OCI-LY3 (cell line): ENCODE measurements around the gene STKLD1.
"Not testable (repeated sequence)": the region's sequence is repeated elsewhere in the genome, so short reads cannot be mapped to it uniquely, and the experiment has no call there.

Experiments
- H2AFZ ChIP-seq: fragments of 200-600, 300-600 bp; shearing (Covaris generic); 2 replicates; pipeline ENCODE4 v1.6.0; 2014; ENCODE audit warnings: antibody characterized with exemption, low read depth, low read length
- H3K27ac ChIP-seq: fragments of 200-600, 300-600 bp; sonication (generic); 2 replicates; pipeline ENCODE4 v1.5.1; 2014; ENCODE audit warnings: mild to moderate bottlenecking, low read length, moderate library complexity, mixed read lengths
- H3K27me3 ChIP-seq: fragments of 200-600, 300-600 bp; sonication (generic); 2 replicates; pipeline ENCODE4 v1.6.1; 2014; ENCODE audit warnings: low read depth, low read length, mixed read lengths
- H3K36me3 ChIP-seq: fragments of 200-600, 300-600 bp; sonication (generic); replicated peaks from 2 replicates; pipeline ENCODE3; 2014; ENCODE audit warnings: low read depth, low read length, mixed read lengths
- H3K4me1 ChIP-seq: fragments of 300-600, 200-600 bp; sonication (generic); 2 replicates; pipeline ENCODE4 v1.6.1; 2014; ENCODE audit warnings: low read length, mixed read lengths
- H3K4me2 ChIP-seq: fragments of 200-600, 300-600 bp; sonication (generic); 2 replicates; pipeline ENCODE4 v1.6.1; 2014; ENCODE audit warnings: low read length, mixed read lengths
- H3K4me3 ChIP-seq: fragments of 300-600, 200-600 bp; sonication (generic); 2 replicates; pipeline ENCODE4 v1.5.1; 2014; ENCODE audit warnings: antibody characterized with exemption, mild to moderate bottlenecking, low read length, moderate library complexity
- H3K79me2 ChIP-seq: fragments of 300-600, 200-600 bp; shearing (Covaris generic); 2 replicates; pipeline ENCODE4 v1.6.1; 2014; ENCODE audit warnings: mild to moderate bottlenecking, low read length, mixed read lengths
- H3K9ac ChIP-seq: fragments of 300-600, 200-600 bp; shearing (Covaris generic); 2 replicates; pipeline ENCODE4 v1.6.0; 2014; ENCODE audit warnings: mild to moderate bottlenecking, low read length, moderate library complexity
- H3K9me3 ChIP-seq: fragments of 200-600, 300-600 bp; shearing (Covaris generic); 2 replicates; pipeline ENCODE4 v1.6.1; 2014; ENCODE audit warnings: low read length, mixed read lengths; ENCODE audit not compliant: insufficient read depth
- H4K20me1 ChIP-seq: fragments of 200-600, 300-600 bp; sonication (generic); 2 replicates; pipeline ENCODE4 v1.6.1; 2016; ENCODE audit warnings: low read length, mixed read lengths; ENCODE audit not compliant: insufficient read depth
- CTCF ChIP-seq: fragments of 200-600, 300-600 bp; sonication (generic); IDR thresholded peaks from 2 replicates; pipeline ENCODE4 v1.5.1; 2014; ENCODE audit warnings: antibody characterized with exemption, low read length, low read depth
- EZH2phosphoT487 ChIP-seq: fragments of 200-600 bp; shearing (Covaris generic); IDR thresholded peaks from 2 replicates; pipeline ENCODE4 v1.6.1; 2018; ENCODE audit warnings: antibody characterized with exemption, mixed run types, low read depth

Gene STKLD1

DNA sequence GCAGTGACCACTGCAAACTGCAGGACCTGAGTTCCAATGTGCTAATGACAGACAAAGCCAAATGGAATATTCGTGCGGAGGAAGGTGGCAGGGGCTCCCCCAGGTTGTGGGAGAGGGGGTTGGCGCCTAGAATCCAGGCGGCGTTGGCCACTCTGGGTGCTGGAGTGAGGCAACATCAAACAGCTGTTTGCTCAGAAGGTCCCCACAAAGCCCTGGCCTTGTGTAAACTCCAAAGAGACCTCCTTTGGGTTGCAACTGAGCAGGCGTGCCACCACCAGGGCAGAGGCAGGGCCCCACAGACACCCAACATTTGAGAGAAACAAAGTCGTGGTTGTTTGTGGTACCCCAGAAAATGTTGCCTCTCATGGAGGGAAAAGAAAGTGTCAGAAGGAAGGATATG, 14.5 kb downstream of the STKLD1 start:
- no peak overlapping the region for H3K4me2 ChIP-seq
- no peaks in the 10 kb centered on the region for H3K27me3 ChIP-seq
- no peak overlapping the region for H3K27ac ChIP-seq
- no peak overlapping the region for H3K9ac ChIP-seq
- H2AFZ ChIP-seq = no peak overlapping the region
- TF ChIP-seq CTCF = no peak
- TF ChIP-seq EZH2phosphoT487 = no peak
- H3K36me3 ChIP-seq = no peaks in the 10 kb centered on the region
- no peaks in the 10 kb centered on the region for H3K4me1 ChIP-seq
- H3K4me3 ChIP-seq = no peak overlapping the region
- H3K79me2 ChIP-seq = no peaks in the 10 kb centered on the region
- no peaks in the 10 kb centered on the region for H4K20me1 ChIP-seq
- H3K9me3 ChIP-seq = no peaks in the 10 kb centered on the region

DNA sequence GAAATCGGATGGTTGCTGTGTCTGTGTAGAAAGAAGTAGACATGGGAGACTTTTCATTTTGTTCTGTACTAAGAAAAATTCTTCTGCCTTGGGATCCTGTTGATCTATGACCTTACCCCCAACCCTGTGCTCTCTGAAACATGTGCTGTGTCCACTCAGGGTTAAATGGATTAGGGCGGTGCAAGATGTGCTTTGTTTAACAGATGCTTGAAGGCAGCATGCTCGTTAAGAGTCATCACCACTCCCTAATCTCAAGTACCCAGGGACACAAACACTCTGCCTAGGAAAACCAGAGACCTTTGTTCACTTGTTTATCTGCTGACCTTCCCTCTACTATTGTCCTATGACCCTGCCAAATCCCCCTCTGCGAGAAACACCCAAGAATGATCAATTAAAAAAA, 15.3 kb downstream of the STKLD1 start:
- not testable (repeated sequence) for H3K4me3 ChIP-seq, H3K4me1 ChIP-seq, H3K27ac ChIP-seq, H3K36me3 ChIP-seq, H4K20me1 ChIP-seq, H3K9me3 ChIP-seq, H3K9ac ChIP-seq, H3K79me2 ChIP-seq, H2AFZ ChIP-seq, H3K27me3 ChIP-seq, H3K4me2 ChIP-seq

DNA sequence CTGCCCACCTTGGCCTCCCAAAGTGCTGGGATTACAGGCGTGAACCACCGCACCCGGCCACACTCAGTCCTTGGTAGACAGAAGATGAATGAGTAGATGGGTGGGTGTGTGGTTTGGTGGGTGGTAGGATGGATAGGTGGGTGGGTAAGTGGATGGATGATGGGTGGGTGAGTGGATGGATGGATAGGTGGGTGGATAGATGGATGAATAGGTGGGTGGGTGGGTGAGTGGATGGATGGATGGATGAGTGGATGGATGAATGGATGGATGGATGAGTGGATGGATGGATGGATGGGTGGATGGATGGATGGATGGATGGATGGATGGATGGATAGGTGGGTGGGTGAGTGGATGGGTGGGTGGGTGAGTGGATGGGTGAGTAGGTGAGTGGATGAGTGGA, 16.1 kb downstream of the STKLD1 start:
- H4K20me1 ChIP-seq, H2AFZ ChIP-seq, H3K79me2 ChIP-seq, H3K9me3 ChIP-seq, H3K4me3 ChIP-seq, H3K9ac ChIP-seq, H3K4me1 ChIP-seq, H3K36me3 ChIP-seq, H3K27ac ChIP-seq, H3K27me3 ChIP-seq, H3K4me2 ChIP-seq: not testable (repeated sequence)

GRCh38 chr9:133393399-133393798, 17.2 kb downstream of the STKLD1 start:
- no peak for TF ChIP-seq EZH2phosphoT487
- no peak for TF ChIP-seq CTCF
- Histone ChIP-seq H3K36me3 (no peaks in the 10 kb centered on the region), H3K4me2 (no peak overlapping the region), H3K4me1 (no peaks in the 10 kb centered on the region), H3K27me3 (no peaks in the 10 kb centered on the region), H3K79me2 (no peaks in the 10 kb centered on the region), H3K9me3 (no peaks in the 10 kb centered on the region), H3K9ac (no peak overlapping the region), H3K27ac (no peak overlapping the region), H4K20me1 (no peaks in the 10 kb centered on the region), H3K4me3 (no peak overlapping the region), H2AFZ (no peak overlapping the region)

DNA sequence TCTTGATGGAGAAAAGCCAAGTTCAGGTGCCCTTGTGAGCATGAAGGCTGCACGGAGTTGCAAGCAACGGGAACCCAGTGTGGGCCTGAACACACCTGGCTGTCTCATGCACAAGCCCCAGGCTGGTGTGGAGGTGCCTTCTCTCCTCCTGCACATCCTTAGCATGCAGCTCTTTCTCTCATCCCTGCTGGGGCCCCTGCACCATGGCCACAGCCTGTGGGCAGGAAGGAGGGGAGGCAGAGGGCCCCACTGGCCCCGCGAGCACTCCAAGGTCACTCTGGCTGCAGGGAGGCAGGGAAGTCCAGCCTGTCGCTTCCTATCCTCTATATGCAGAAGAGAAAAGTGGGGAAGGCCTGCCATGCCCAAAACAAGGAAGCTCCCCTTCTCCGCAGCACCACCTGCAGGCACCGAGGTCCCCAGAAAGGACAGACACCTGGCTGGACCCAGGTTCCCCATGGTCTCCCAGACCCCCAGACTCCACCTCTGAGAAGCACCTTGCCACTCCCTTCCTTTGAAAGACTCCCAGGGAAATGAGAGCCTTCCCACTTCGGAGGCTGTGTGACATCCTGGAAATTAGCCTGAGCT, 18.6 kb downstream of the STKLD1 start:
- H3K27me3 ChIP-seq = no peaks in the 10 kb centered on the region
- H3K79me2 ChIP-seq = no peaks in the 10 kb centered on the region
- no peak overlapping the region for H3K27ac ChIP-seq

More for the DNA sequence above, 18.6 kb downstream of the STKLD1 start:
- Histone ChIP-seq H3K4me3 (no peak overlapping the region), H2AFZ (no peak overlapping the region), H4K20me1 (no peaks in the 10 kb centered on the region), H3K4me1 (no peaks in the 10 kb centered on the region), H3K36me3 (no peaks in the 10 kb centered on the region), H3K9me3 (no peaks in the 10 kb centered on the region), H3K4me2 (no peak overlapping the region), H3K9ac (no peak overlapping the region)
- TF ChIP-seq CTCF = no peak
- no peak for TF ChIP-seq EZH2phosphoT487
